NCI-H748 (cell line): ENCODE data around the gene CMKLR1.

Experiments
- DNase-seq: peaks from one replicate; lab custom pipeline; 2025; ENCODE audit not compliant: unreplicated experiment; lab: John Stamatoyannopoulos, UW

Gene CMKLR1

DNA sequence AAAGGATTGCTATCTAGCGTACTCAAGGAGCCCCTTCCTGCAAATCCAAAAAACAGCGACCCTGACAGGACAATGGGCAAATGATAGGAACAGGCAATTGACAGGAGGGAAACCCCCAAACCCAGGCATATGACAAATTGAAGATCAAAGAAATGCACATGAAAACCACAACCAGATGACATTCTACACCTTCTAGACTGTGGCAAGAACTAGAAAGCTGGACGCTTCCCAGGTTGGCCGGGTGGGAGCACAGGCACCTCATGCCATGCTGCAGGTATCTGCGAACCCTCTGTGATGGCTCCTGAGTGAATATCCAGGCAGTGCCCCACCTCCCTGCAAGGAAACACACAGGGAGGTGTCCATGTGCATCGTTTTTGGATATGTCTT lies 37.1 kb downstream of the CMKLR1 start:
- DNase-seq, result no peak

DNA sequence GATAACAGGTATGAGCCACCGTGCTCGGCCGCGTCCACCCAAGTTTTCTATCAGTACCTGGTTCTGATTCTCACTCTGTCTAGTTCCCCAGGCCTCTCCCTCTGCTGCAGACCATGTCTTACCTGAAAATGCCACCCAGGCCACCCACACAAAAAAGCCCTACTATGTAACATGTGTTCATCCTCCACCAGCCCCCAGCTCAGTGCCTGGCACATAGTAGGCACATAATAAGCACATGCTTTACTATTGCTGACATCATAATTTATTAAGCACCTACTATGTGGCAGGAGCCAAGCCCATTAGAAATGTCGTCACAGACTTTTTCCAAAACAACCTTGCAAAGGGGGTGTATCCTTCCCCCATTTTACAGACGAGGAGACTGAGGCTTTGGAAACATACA lies 37.8 kb downstream of the CMKLR1 start:
- no peak for DNase-seq

GRCh38 chr12:108299980-108300696 lies 39.0 kb downstream of the CMKLR1 start:
- no peak for DNase-seq

GRCh38 chr12:108299516-108299915 lies 39.6 kb downstream of the CMKLR1 start:
- no peak for DNase-seq

DNA sequence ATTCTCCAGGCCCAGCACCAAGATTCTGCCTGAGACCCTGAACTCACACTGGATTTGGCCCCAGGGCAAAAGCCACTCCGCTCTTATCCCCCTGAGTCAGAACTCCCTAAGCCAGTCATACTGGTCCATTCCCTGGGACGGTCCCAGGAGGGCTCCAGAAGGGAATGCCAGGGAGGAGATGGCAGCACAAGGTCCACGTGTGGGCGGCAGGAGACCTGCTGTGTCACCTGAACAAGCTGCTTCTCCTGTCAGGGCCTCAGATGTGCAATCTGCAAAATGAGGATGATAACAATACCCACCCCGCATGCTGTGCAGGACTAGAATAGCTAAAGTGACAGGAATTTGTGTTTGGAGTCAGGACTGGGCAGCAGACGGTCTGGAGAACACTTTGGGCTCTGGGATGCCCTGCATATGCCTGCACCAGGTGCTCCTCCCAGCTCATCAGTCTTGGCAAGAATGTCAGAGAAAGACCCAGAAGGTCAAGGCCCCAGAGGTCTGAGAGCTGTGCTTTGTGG lies 40.3 kb downstream of the CMKLR1 start:
- DNase-seq, result no peak

DNA sequence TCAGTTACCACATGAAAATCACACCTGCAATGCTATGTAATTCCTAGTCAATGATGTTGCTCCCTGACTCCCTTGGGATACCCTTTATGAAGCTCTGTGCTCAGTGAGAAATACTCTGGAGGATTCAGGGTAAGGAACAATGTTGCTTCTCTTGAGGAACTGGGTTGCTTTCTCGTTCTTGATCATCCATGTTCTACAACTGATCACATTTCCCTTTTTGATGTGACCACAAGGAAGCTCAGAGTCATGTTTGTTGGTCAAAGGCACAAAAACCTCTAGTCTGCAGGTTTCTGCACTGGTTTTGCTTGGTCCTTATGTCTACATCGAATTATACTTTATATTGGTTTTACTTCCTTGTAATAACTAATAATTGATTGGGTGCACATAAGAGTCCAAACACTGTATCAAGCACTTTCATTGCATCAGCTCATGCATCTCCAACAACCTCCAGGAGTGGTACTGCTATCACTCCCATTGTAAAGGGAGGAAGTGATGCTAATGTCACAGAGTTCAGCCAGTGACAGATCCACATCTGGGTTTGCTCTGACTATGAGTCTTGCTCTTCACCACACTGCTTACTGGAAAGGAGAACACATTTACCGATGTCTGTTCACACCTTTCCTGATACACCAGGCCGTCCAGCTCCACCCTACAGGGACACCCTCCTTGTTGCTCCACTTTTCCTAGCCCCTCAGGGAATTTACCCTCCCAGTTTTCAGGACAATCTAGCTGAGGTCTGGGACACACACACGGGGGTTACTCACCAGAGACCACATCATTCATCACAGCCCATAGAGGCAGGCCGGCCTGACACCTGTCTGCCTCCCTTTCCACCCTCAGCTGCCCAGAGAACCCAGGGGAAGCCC lies 41.0 kb downstream of the CMKLR1 start:
- no peak for DNase-seq

GRCh38 chr12:108297424-108297823 lies 41.7 kb downstream of the CMKLR1 start:
- no peak for DNase-seq

DNA sequence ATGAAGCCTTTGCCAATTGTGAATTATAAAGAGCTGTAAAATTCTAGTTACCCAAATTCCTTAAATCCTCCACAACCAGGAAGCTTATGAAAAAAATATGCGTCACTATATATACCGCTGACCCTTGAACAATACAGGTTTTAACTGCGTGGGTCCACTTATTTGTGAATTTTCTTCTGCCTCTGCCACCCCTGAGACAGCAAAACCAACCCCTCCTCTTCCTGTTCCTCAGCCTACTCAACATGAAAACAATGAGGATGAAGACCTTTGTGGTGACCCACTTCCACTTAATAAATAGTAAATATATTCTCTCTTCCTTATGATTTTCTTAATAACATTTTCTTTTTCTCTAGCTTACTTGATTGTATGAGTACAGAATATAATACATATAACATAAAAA lies 42.2 kb downstream of the CMKLR1 start:
- no peak for DNase-seq

DNA sequence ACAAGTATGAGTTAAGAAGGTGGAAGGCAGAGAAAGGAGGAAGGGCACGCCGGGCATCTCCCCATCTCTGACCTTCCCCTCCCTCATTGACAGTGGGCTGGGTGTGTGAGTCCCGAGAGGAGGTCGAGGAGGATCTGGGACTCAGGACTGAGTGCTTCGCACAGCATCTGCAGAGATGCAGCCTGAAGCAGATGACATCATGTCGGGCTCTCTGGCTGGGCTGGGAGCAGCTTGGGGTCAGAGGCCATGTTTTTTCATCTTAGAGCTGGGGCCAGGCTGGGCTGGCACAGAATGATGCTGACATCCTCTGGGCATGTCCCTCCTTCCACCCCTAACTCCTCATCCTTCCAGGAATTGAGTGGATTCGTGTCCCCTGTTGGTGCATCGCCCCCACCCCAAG lies 43.5 kb downstream of the CMKLR1 start:
- no peak for DNase-seq

DNA sequence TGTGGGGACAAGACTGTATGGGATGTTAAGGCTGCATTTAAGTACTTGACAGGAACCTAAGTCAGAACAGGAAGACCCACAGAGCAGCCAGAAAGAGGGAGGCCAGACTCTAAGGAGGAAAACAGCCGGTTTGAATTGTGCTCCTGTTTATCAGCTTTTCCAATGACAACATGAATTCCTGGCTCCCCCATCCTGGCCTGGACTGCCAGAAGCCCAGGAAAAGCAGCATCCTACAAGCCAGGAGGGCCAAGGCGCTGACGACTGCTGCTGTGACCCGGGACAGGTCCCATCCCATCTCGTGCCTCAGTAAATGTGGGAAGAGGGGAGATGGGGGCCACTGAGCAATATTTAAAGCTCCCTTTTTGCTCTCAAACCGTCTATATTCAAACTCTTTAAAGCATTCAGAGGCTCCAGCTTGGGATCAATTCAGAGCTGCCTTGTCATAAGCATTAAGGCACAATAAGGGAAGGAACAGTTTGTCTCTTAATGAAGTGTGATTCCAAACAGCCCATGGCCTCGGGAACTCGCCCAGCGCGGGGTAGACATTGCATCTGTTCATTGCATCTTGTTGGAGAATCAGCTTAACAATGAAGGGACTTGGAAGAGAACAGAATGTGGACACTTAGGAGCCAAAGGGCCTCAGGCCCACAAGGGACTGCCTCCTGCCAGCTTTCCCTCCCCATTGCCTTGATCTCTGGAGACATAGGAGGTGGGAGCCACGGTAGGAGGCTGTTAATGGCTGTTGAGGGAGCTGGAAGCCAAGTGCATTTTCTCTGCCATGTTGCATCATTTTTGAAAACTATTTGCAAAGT lies 49.6 kb downstream of the CMKLR1 start:
- no peak for DNase-seq

GRCh38 chr12:108287227-108287626 lies 51.9 kb downstream of the CMKLR1 start:
- DNase-seq, result no peak

DNA sequence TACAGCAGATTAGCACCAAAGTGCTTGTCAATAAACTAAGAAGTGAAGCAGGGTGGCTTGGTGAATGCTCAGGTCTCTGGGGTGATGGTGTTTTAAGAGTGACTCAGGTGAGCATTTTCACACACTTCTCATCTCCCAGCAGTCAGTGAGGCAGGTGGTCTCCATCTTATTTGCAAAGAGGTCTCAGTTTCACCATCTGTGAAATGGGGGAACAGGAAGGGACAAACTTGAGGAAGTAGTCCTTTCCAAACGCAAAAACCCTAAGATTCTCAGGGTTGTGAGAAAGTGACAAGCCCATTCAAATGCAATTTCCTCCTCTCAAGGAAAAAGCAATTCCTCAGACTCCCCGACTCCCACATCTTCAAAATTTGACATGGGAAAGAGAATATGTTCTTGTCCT lies 54.1 kb downstream of the CMKLR1 start:
- DNase-seq, result no peak

DNA sequence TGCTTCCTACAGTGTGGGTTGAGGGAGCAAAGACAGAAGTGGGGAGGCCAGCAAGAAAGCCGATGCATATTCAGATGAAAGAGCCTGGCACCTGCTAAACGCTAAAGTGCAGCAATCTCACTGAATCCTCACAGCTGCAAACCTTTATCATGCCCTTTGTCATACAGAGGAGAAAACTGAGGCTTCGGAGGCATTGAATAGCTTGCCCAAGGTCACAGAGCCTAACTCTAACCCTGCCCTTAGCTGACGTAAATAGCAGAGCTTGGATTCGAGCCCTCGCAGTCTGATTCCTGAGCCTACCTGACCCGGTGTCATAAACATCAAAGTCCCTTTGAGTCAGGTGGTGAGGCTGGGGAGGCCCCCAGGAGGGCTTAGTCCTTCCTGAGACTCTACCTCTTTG lies 54.9 kb downstream of the CMKLR1 start:
- no peak for DNase-seq

DNA sequence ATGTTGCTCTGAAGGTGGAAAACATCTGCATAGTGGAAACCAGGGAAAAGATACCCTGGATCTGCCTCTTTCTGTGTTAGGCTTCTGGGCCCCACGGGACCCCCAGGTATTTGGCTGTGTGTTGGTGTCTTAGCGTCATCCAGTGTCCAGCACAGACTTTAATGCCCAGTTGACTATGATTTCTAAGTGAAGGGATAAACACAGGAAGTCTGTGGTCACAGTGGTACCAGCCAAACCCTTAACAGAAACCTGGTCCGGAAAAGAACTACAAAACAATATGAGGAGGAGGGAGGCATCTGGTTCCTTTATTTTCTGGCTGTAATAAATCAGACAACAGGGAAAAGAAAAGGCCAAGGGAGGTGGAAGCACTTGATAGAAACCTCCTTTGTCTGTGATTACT lies 56.4 kb downstream of the CMKLR1 start:
- no peak for DNase-seq

DNA sequence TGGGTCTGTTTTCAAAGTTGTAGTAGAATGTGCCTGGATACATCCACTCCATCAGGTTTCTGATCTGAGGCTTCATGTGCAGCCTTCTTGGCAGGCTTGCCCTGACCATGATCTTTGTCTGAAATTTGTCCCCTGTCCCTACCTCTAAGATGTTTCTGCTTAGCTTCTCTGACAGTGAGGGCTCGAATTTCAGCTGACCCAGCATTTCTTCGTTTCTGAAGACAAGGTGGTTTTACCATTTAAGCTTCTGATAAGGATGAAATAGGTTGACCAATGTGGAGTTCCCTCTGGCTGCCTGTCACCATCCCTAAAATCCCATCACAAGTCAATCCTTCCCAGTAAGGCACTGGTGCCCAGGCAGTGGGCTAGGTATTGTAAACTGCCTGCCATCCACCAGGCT lies 57.0 kb downstream of the CMKLR1 start:
- no peak for DNase-seq

DNA sequence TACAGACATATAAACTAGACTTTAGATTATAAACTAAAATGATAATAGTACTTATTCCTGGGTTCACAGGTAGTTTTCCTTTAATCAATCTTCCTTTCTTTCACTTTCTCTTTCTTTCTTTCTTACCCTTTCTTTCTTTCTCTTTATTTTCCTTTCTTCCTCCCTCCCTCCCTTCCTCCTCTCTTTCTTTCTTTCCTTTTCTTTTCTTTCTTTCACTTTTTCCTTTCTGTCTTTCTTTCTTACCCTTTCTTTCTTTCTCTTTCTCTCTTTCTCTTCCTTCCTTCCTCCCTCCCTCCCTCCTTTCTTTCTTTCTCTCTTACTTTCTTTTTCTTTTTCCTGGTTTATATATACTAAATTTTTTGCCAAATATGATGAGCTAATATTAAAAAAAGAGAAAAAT lies 61.5 kb downstream of the CMKLR1 start:
- no peak for DNase-seq

DNA sequence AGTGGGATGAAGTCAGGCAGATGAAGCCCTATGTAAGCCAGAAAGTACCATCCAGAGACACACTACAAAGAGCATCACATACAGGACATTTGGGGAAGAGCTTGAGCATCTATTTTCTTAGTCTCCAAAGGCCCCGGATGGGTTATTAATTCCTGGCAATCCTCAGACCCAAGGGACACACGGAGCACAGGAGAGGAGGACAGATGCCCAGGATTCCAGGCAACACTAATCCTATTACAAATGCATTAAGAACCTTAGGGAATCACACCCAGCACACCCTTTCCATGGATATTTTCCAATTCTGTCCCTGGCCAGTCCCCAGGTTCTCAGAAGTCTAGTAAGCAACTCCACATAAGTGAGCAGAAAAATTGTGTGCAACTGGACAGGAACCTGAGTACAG lies 65.9 kb downstream of the CMKLR1 start:
- DNase-seq, result no peak

GRCh38 chr12:108271951-108272872 lies 66.9 kb downstream of the CMKLR1 start:
- no peak for DNase-seq

- DNase-seq, result no peak
Measured at GRCh38 chr12:108270849-108271143, 68.3 kb downstream of the CMKLR1 start.

DNA sequence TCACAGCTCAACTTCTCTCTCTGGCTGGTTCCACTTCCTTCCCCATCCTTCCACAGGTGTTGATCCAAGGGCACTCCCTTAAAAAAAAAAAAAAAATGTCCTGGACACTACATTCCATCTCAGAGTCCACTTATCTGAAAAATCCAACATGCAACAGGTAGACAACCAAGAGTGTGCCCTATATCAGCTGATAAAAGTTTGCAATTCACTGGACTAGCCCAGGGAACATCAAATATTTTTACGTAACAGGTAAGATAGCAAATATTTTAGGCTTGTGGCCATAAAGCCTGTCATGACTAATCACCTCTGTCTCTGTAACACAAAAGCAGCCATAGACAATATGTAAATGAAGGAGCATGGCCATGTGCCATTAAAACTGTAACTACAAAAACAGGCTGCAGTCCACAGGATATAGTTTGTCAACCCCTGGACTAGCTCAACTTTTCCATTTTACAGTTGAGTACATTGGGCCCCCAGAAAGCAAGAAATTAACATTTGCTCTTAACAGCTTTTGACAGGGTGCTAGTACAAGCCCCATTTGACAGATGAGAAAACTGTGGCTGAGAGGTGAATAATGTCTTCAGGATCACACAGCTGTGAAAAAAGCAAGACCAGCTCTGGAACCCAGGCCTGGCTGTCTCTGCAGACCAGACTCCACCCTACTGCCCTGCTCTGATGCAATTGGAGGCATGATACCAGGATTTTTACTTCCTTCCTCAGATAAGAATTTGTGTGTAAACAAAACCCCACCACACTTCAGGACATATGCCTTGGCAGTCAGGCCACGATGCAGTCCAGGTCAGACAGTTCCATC lies 68.9 kb downstream of the CMKLR1 start:
- DNase-seq, result no peak
